Fibroblast of the conjunctiva (primary cell): ENCODE data around the gene ACTR8.
"Not testable (repeated sequence)": the region's sequence is repeated elsewhere in the genome, so short reads cannot be mapped to it uniquely, and the experiment has no call there.

Experiments used
- DNase-seq: peaks from one replicate; pipeline ENCODE4 v3.0.0-alpha.2; 2010; ENCODE audit warnings: low read depth

Gene ACTR8, protein sequence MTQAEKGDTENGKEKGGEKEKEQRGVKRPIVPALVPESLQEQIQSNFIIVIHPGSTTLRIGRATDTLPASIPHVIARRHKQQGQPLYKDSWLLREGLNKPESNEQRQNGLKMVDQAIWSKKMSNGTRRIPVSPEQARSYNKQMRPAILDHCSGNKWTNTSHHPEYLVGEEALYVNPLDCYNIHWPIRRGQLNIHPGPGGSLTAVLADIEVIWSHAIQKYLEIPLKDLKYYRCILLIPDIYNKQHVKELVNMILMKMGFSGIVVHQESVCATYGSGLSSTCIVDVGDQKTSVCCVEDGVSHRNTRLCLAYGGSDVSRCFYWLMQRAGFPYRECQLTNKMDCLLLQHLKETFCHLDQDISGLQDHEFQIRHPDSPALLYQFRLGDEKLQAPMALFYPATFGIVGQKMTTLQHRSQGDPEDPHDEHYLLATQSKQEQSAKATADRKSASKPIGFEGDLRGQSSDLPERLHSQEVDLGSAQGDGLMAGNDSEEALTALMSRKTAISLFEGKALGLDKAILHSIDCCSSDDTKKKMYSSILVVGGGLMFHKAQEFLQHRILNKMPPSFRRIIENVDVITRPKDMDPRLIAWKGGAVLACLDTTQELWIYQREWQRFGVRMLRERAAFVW

DNA sequence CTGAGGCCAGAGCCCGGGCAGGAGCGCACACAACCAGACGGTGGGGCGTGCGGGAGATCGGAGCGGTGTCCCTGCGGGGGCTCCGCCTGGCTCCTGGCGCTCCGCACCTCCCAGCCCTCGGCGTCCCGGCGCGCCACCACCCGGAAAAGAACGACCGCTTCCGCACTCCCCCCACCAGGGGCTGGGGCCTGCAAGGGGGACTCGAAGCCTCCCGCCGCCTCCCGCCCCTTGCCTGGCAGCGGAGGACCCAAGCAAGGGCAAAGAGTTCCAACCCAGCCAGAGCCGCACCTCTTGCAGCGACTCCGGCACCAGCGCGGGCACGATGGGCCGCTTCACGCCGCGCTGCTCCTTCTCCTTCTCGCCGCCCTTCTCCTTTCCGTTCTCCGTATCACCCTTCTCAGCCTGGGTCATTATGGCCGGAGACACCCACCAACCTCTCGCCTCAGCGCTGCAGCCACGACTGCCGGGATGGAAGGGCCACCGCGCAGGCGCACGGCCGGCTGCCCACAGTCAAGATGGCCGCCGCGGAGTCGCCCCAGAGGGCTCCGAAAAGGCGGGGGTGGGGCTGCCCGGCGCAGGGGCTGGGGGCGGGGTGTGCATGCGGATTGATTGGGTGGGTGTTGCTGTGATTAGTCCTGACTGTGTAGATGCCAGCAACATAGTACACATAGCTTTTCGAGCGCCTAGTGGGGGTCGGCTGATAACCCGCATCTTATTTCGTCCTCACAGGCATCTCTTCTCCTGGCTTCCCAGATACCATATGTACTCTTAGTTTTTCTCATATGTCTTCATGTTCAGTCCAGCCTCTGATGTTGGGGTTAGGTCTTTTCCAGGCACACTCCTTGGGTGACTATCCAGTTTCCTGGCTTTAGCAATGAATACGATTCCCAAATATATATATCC, at the start of gene ACTR8:
Gene ACTR8 (minus strand): TSS at position 462 of the 903 bp plus-strand sequence. CDS start 51 bp downstream, at position 411.
- DNase-seq, result peak; percentile 77

DNA sequence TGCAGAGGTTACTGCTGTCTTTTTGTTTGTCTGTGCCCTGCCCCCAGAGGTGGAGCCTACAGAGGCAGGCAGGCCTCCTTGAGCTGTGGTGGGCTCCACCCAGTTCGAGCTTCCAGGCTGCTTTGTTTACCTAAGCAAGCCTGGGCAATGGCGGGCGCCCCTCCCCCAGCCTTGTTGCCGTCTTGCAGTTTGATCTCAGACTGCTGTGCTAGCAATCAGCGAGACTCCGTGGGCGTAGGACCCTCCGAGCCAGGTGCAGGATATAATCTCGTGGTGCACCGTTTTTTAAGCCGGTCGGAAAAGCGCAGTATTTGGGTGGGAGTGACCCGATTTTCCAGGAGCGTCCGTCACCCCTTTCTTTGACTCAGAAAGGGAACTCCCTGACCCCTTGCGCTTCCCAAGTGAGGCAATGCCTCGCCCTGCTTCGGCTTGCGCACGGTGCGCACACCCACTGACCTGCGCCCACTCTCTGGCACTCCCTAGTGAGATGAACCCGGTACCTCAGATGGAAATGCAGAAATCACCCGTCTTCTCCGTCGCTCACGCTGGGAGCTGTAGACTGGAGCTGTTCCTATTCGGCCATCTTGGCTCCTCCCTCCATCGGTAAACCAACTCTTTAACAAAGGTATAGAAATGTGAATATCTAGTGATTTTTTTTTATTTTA, 45.4 kb upstream of the ACTR8 start:
- DNase-seq, result not testable (repeated sequence)

DNA sequence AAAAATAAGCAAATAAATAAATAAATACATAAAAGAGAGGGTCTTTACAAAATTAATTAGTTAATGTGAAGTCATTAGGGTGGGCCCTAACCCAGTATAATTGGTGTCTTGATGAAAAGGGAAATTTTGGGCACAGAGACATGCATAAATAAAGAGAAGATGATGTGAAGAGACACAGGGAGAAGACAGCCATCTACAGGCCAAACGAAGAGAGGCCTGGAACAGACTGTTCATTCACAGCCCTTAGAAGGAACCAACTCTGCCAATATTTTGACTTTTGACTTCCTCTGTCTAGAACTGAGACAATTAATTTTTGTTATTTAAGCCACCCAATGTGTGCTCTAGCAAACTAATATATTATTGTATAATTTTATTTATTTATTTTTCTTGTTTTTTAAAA, 39.3 kb upstream of the ACTR8 start:
- DNase-seq, result no peak

DNA sequence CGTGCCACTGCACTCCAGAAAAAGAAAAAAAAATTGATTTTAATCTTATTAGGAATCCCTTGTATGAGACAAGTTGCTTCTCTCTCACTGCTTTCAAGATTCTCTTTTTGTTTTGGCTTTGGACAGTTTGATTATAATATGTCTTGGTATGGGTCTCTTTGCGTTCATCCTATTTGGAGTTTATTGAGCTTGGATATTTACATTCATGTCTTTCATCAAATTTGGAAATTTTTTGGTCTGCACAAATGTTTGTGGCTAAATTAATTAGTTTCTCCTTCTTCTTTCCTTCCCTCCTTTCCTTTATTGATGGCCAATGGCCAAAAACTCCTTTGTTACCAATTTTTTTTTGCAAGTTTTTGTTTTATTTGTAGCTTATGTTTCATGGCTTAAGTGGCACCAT, 37.8 kb upstream of the ACTR8 start:
- DNase-seq, result no peak

DNA sequence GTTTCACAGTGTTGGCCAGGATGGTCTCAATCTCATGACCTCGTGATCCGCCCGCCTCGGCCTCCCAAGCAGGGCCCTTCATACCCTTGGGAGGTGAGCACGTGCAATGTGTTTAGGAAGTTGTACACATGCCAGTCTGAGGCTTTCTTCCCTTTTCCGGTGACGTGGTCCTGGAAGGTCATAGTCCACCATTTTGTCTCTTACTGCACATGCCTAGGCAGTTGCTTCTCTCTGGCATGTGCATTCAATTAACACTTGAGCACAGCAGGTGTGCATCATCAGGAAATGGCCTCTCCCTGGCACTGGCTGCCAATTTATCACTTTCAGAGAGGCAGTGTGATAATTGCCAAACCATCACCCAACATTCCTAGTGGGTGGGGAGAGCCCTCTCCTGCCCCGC, 31.4 kb upstream of the ACTR8 start:
- DNase-seq, result no peak

DNA sequence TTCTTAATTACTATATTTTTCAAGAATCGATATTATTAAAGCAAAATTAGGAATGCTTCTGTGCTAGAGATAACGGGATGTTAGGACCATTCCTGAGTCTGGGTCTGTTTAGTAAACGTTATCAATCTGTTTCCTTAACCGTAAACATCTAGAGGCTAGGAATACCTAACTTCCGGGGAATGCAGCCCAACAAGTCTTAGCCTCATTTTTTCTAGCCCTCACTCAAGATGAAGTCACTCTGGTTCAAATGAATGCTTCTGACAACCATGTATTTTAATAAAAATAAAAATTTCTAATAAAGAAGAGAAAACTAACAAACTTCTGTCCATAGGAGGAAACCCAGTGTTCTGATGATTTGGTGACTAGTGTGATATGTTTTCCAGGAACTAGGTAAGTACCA, 20.8 kb upstream of the ACTR8 start:
- no peak for DNase-seq

DNA sequence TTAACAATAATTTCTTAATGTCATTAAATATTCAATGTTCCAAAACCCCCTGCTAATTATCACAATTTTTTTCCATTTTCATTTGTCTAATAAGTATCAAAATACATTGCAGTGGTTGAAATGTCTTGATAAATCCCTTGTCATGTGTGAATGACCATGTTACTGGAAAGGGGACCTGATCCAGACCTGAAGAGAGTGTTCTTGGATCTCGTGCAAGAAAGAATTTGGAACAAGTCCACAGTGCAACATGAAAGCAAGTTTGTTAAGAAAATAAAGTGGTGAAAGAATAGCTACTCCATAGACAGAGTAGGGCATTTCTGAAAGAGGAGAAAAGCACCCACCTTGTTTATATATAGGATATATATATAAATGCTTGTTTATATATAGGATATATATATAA, 20.1 kb upstream of the ACTR8 start:
- DNase-seq, result no peak

DNA sequence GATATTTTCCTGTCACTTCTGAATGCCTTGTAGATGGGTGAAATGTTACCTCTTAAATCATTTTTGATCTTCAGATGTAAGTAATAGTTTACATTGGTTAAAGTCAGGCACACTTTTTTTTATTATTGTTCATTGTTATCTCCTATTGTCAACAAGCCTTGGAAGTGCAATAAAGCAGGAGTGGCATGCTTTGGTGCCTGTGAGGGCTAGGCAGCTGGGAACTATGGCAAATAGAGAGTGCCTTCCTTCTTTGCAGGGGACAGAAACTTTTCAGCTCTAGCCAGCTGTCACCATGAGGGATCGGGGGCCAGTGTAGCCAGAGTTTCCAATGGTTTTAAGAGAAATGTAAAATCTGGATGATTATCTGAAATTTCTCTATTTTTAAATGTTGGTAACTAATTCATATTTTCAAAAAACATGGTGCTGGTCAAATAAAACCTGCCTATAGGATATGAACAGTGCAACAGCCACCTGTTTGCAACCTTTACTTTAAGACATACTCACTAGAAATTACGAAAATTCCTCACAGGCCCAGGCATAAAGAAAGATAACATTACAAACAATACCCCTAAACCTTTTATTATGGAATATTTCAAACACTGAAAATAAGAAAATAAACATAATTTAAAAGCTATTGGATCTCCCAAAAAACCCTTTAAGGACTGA, 18.8 kb upstream of the ACTR8 start:
- DNase-seq, result no peak

DNA sequence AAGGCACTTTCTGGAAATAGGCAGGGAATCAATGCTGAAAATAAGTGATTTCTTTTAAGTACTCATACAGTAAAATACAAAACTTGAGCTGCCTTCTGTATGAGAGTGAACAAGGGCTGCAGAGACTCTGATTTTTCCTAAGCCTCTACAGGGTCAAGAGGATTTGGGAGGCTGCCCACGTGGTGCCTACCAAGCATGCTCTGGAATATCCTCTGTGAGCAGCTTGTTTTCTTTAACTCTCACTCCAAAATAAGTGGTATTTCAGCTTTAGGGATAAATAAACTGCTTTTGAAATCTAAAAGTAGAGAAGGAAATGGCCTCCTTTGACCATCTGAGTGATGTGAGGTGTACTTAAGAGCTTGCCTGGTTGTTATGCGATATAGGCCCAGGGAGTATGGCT, 17.8 kb upstream of the ACTR8 start:
- DNase-seq, result no peak

DNA sequence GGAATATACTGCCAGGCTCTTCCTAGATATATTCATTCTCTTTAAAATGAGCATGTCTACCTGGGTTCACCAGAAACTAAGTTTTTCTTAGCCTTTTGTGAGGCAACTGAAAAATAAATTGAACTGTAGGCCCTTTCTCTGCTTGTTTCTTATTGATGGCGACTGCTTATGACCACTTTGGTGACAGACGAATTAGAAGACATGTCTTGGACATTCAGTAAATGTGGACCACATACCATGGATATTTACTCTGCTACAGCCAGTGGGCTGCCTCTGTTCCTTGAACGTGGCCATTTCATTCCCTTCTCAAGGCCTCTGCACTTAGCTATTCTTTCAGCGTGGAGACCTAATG, 10.3 kb upstream of the ACTR8 start:
- no peak for DNase-seq

DNA sequence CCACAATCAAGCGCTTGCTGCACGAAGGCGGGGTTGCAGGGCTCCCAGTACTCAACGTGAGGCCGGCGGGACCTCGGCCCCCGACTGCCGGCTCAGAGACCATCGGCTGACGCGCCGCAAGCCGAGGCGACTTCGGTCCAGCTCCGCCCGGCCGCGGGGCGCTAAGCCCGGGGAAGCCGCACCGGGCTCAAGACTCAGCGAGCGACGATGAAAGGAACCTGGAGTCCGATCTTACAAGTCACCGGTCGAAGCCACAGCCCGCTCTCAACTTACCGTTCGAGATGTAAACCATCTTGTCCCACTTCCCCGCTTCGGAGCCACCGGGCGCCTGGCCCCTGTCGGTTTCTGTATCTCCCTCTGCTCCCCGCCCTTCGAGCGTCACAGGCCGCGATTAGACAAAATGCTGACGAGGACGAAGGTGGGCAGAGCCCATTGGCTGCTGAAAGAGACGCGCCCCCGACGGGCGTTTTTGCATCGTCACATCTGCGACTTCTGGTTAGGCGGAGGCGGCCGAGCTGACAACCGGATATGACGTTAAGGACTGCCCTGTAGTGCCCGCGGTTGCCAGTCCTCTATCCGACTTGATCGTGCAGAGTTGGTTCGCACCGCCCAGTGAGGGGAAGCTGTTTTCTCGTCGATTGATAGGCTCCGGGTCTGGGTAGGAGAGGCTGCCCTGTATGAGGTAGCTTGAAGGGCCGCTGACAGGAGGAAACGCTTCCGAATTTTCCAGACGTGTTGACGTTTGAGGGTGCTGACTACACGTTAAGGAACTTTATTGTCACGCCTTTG, 9.7 kb upstream of the ACTR8 start, which contains the start of gene SELENOK:
Gene SELENOK (minus strand): TSS at position 363 of the 789 bp plus-strand sequence.
- DNase-seq, result peak; percentile 98

DNA sequence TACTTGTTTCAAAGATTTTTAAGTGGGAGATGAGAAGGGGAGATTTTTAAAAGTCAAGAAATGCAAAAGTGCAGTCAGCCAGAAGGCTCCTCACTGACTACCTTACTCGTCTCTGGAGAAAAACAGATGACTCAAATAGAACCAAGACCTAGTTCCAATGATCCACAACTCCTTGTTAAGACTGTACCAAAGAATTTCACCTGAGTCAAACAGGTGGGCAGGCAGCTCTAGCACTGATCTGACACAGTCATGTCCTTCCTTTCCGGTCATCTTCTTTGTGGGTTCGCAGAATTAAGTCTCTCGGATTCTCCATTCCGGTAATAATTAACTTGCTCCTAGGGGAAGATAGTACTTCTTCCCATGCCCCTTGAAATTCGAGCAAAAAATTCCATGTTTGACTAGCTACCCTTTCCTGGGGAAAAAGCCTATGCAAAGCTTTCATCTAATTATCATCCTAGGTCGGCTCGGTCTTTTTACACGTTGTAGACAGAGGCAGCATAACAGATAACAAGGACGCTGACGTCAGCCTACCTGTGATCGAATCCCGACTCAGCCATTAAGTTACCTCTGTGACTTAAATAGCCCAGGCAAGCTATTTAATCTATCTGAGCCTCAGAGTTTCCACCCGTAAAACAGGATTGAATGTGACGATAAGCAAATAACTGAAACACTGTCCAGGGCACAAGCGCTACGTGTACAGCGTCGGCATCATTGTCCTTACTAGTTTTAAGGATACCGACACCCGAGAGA, 8.9 kb upstream of the ACTR8 start:
- DNase-seq, result no peak

DNA sequence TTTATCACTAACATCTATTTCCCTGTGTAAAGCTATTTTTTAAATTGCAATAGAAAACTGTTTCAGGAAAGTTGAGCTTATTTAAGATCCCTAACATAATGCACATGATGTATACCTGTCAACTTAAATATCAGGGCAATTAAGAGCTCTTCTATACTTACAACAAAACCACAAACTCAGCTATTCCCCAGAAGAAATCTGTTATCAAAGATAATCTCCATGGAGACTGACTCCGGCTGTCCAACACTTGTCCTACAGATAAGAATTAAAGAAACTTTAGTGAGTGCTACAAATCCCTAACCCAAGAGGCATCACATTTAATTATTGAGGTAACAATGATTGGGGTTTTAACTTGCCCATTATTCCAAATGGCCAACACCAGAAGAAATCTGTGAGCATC, 6.3 kb upstream of the ACTR8 start:
- no peak for DNase-seq

DNA sequence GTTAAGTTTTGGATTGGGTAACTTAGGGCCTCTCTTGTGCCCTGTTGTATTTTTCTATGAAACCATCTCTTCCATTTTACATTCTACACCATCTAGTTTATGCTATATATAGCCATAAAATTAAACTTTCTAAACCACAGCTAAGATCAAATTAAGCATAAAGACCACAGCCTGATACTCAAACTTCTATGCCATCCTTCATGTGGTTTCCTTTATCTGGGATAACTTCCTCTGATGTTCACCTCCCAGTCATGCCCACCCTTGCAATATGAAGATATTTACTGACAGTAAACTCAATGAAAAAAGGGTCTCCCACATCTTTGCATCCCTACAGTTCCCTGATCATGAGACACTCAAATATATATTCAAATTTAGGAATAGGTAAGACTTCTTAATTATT, 5.5 kb upstream of the ACTR8 start:
- no peak for DNase-seq

DNA sequence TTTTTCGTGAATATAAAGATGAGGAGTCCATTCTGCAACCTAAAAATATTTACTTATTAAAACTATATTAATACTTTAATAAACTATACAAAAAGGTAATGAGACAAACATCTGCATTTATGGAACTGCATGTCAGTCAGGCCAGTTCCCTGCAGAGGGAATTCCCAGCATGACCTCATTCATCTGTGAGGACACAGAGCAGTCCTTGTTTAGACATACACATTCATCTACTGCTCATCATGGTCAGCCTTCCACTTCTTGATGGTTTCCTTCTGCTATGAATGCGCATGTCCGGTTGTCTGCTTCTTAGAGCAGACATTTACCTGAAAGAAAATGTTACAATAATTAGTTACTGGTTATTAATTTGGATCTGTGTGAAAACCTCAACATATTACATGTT, 3.3 kb upstream of the ACTR8 start:
- no peak for DNase-seq

DNA sequence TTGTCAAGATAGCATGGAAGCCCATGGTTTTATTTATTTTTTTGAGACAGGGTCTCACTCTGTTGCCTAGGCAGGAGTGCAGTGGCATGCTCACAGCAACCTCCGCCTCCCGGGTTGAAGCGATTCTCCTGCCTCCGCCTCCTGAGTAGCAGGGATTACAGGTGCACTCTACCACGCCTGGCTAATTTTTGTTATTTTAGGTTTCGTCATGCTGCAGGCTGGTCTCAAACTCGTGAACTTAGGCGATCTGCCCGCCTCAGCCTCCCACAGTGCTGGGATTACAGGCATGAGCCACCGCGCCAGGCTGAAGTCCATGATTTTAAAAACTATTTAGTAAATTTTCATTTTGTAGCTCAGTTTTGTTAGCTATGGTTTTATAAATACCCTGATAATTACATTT, 2.7 kb upstream of the ACTR8 start:
- DNase-seq, result no peak

DNA sequence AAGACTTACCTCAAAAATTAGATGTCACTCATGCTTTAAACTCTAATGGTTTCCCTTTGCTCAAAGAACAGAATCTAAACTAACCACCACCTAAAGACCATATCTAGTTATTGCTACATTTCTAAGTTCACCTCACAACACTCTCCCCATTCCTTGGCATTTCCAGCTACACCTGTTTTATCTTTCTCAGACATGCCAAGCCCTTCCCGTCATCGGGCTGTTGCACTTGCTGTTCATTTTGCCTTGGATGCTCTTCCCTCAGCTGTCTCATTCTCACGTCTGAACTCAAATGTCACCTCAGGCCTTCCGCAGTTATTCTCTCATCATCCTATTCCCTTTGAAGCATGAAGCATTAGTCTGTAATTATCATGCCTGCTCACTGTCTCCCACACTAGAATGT, 1.1 kb upstream of the ACTR8 start:
- no peak for DNase-seq

DNA sequence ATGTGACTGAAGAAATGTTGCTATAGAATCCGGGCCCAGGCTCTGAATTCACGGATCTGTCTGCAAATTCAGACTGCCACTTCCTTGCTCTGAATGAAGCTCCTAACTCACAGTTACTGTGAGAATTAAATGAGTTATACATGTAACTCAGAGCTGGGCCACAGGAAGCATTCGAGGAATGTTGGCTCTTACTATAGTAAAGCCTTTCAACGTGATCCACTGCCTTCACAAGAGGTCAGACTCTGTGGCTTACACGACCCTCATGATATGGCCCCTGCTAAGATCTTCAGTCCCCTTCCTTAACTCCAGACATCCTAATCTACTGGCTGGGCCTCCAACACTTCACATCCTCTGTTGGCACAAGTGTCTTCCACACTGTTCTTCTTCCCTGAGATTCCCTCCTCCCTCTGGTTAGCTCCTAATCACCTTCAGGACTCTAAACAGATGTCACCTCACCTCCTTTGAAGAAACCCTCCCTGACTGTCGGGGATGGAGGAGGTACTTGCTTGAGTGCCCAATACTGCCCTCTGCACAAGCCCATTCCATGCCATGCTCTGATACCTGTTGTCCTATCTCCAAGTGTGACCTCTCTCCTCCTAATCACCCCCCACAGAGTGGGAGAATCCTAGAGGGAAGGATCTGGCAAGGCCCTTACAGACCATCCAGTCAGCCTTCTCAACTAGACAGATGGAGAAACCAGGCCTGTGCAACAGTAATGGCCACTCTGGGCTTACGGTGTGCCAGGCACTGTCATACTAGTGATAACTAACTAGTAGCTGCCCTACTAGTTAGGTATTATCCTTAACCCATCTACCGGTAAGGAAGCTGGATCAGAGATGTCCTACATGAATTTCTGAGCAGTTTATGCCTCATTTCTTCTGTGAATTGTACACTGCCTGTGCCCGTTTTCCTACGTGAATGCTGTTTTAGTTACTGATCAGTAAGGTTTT, 1.3 kb downstream of the ACTR8 start:
- no peak for DNase-seq
